K562 (cell line): ENCODE data around the gene MINDY4. TPM values are rescaled to one million over a fixed set of nuclear protein-coding genes. Genes with fewer than 3 reads are reported as not detected.

Experiments
- ATAC-seq: fragments of 200-7000 bp; cut with Tn5 transposase; 3 replicates; pipeline ENCODE4 v1.9.1; 2020; ENCODE audit warnings: moderate library complexity
- BruUV-seq: library from RNA; stranded (reverse); fragments of 400-500 nt; replicated peaks from 2 replicates; lab custom pipeline; 2021; lab: Mats Ljungman, UMichigan
- CTCF ChIA-PET: fragments of 300-600 bp; formaldehyde crosslinking; extraction: SDS; loops from one replicate; lab custom pipeline; 2021; ENCODE audit warnings: low intra/inter-chr PET ratio; lab: Yijun Ruan, JAX
- POLR2A ChIA-PET: fragments of 300-600, 350-650 bp; sonication (Branson Sonifier 250); formaldehyde crosslinking; extraction: SDS; loops from one replicate; lab custom pipeline; 2021; ENCODE audit warnings: antibody characterized with exemption, inconsistent platforms; lab: Yijun Ruan, JAX
- DNase-seq, 4 experiments: peaks; one replicate each; pipeline versions ENCODE4 v3.0.0 to v3.0.0-alpha.2; 2011 to 2018; ENCODE audit warnings: low spot score in 3 of 4, mixed read lengths in 3 of 4; ENCODE audit errors: extremely low read depth in 1 of 4
- FAIRE-seq: peaks from 2 replicates; lab custom pipeline; 2011; peaks lifted over from hg19 to GRCh38; lab: Jason Lieb, UNC
- H2AFZ ChIP-seq: 2 replicates; pipeline ENCODE4 v1.6.0; 2011; ENCODE audit warnings: low read depth, low read length, control low read depth, inconsistent platforms
- H3K27ac ChIP-seq: fragments of 200-600 bp; 3 replicates; pipeline ENCODE4 v1.8.0; 2011; ENCODE audit warnings: low read depth, mild to moderate bottlenecking, control low read depth, inconsistent platforms, low read length, moderate library complexity, mixed read lengths; ENCODE audit errors: extremely low read depth
- H3K27me3 ChIP-seq, 2 experiments: fragments of 300-600 bp in 1 of 2; 2 replicates in 1 of 2; 3 replicates in 1 of 2; pipeline versions ENCODE4 v1.6.0 to v1.8.0; 2011; ENCODE audit warnings: inconsistent platforms in 2 of 2, low read length in 2 of 2, mild to moderate bottlenecking in 1 of 2, mixed read lengths in 1 of 2, moderate library complexity in 1 of 2; ENCODE audit not compliant: control insufficient read depth in 2 of 2, insufficient read depth in 2 of 2
- H3K36me3 ChIP-seq: fragments of 300-600 bp; 3 replicates; pipeline ENCODE4 v1.8.0; 2011; ENCODE audit warnings: mild to moderate bottlenecking, low read length, inconsistent platforms; ENCODE audit not compliant: control insufficient read depth, insufficient read depth
- H3K4me1 ChIP-seq, 2 experiments: fragments of 200-600 bp in 1 of 2; replicated peaks in 1 of 2; 2 replicates in 1 of 2; 3 replicates in 1 of 2; pipeline versions ENCODE4 v1.5.1 to v1.8.0; 2011; ENCODE audit warnings: inconsistent platforms in 2 of 2, low read length in 2 of 2, mild to moderate bottlenecking in 1 of 2, mixed read lengths in 1 of 2, moderate library complexity in 1 of 2; ENCODE audit not compliant: control insufficient read depth in 2 of 2, insufficient read depth in 2 of 2
- H3K4me2 ChIP-seq: 2 replicates; pipeline ENCODE4 v1.6.1; 2011; ENCODE audit warnings: low read length, control low read depth, inconsistent platforms, mixed read lengths; ENCODE audit not compliant: insufficient read depth
- H3K4me3 ChIP-seq: fragments of 200-600 bp; sonication (generic), shearing (Covaris generic); 2 replicates; pipeline ENCODE4 v1.5.1; 2016; ENCODE audit warnings: control low read depth, inconsistent platforms
- H3K79me2 ChIP-seq: fragments of 200-600 bp; 3 replicates; pipeline ENCODE4 v1.8.0; 2011; ENCODE audit warnings: low read length, inconsistent platforms; ENCODE audit not compliant: control insufficient read depth, insufficient read depth
- H3K9ac ChIP-seq, 2 experiments: 2 replicates each; pipeline versions ENCODE4 v1.6.0 to v1.6.1; 2011; ENCODE audit warnings: low read depth in 2 of 2, low read length in 2 of 2, control low read depth in 1 of 2, inconsistent platforms in 1 of 2, mild to moderate bottlenecking in 1 of 2, mixed read lengths in 1 of 2; ENCODE audit not compliant: insufficient read depth in 1 of 2
- H3K9me1 ChIP-seq: one replicate; pipeline ENCODE4 v1.6.0; 2011; ENCODE audit warnings: inconsistent platforms, mild to moderate bottlenecking, low read length, moderate library complexity; ENCODE audit not compliant: control insufficient read depth, insufficient read depth
- H3K9me3 ChIP-seq: replicated peaks from 2 replicates; pipeline ENCODE4 v1.5.1; 2011; ENCODE audit warnings: low read depth, low read length, inconsistent platforms; ENCODE audit not compliant: control insufficient read depth, insufficient read depth
- H4K20me1 ChIP-seq: replicated peaks from 2 replicates; pipeline ENCODE4 v1.6.1; 2011; ENCODE audit warnings: low read length, inconsistent platforms, mixed read lengths; ENCODE audit not compliant: control insufficient read depth, insufficient read depth
- FOXJ2 ChIP-seq: fragments of 200-800 bp; sonication (Bioruptor generic); IDR thresholded peaks from 2 replicates; pipeline ENCODE4 v1.6.1; 2016; ENCODE audit warnings: missing genetic modification characterization, missing compliant biosample characterization
- HCFC1 ChIP-seq: IDR thresholded peaks from 2 replicates; pipeline ENCODE4 v1.6.1; 2012; ENCODE audit warnings: low read depth, low read length, improper control_type of control experiment
- MCM5 ChIP-seq: fragments of 450-650 bp; IDR thresholded peaks from 2 replicates; pipeline ENCODE4 v1.6.1; 2016; ENCODE audit warnings: low read depth
- MEF2D ChIP-seq: conservative IDR thresholded peaks from 2 replicates; pipeline ENCODE4 v1.6.1; 2016; ENCODE audit warnings: low read depth, missing genetic modification characterization, missing compliant biosample characterization
- PML ChIP-seq: IDR thresholded peaks from 2 replicates; pipeline ENCODE4 v1.6.1; 2012; ENCODE audit warnings: low read length, inconsistent platforms
- RBM17 ChIP-seq: fragments of 200-400 bp; formaldehyde crosslinking; IDR thresholded peaks from 2 replicates; pipeline ENCODE4 v1.6.1; 2017; ENCODE audit warnings: low read depth, mild to moderate bottlenecking, low read length, borderline replicate concordance
- ZNF347 ChIP-seq: fragments of 450-650 bp; formaldehyde crosslinking; IDR thresholded peaks from 2 replicates; pipeline ENCODE4 v1.4.0; 2020; ENCODE audit warnings: low read depth, mild to moderate bottlenecking, moderate library complexity
- ZNF655 ChIP-seq: fragments of 250-450 bp; sonication (Bioruptor Pico); IDR thresholded peaks from 2 replicates; pipeline ENCODE4 v1.5.0; 2021
- WGBS: fragments of 100-300 bp; shearing (Covaris generic); methylation state at CpG from one replicate; pipeline ENCODE4 v1.1.6; 2016; ENCODE audit warnings: low coverage, mixed read lengths; ENCODE audit not compliant: insufficient coverage; ENCODE audit errors: missing lambda C conversion rate; 5-methylcytosine and 5-hydroxymethylcytosine counted together
- in situ Hi-C: fragments of 300-500 bp; cut with MboI; formaldehyde crosslinking; loops from 4 replicates; pipeline ENCODE4 v1.15.0; 2018; ENCODE audit warnings: inconsistent platforms, mixed read lengths
- intact Hi-C: fragments of 100-400 bp; cut with micrococcal nuclease; formaldehyde crosslinking; loops from 2 replicates; pipeline ENCODE4 v1.14.2; 2022
- polyA plus RNA-seq, 8 experiments: library from polyadenylated mRNA; depleted of rRNA in 4 of 8; stranded (reverse) in 5 of 8; unstranded in 3 of 8; fragments of >200 nt; fragmentation: Nextera tagmentation in 2 of 8; fragmentation: Illumina TruSeq in 1 of 8; extraction: Ambion mirVana in 2 of 8; extraction: Trizol in 1 of 8; gene quantifications; 2 replicates each; pipeline versions ENCODE4 v1.2.1 to v1.2.3, GENCODE V29; 2011 to 2014; ENCODE audit warnings: inconsistent platforms in 1 of 8, missing spikeins in 1 of 8
- total RNA-seq, 7 experiments: library from RNA; depleted of rRNA in 6 of 7; stranded (reverse); fragments of >200 nt in 6 of 7; fragmentation: Illumina TruSeq in 2 of 7; extraction: Trizol in 2 of 7; gene quantifications; 2 replicates each; pipeline versions ENCODE4 v1.2.1 to v1.2.3, GENCODE V29; 2011 to 2021; ENCODE audit warnings: low replicate concordance in 1 of 7

The MINDY4 gene
- total and polyA plus RNA-seq, 9 of the 15 experiments (the other 6 are each of a cell fraction or from before 2014, with no cell fraction given), result 2.1 to 16.7 (median 11.0) TPM

GRCh38 chr7:30723776-30724175 is 47.4 kb upstream of the MINDY4 start:
- no peaks in the 10 kb centered on the region for H3K9me3 ChIP-seq
- TF ChIP-seq ZNF655 (CRISPR knock-in tag), result no peak
- TF ChIP-seq MEF2D, result no peak
- TF ChIP-seq HCFC1, result no peak
- no peak for TF ChIP-seq MCM5
- no peak for TF ChIP-seq FOXJ2 (tag)
- no peak for TF ChIP-seq PML
- no peak for TF ChIP-seq ZNF347 (CRISPR knock-in tag)
- no peak for TF ChIP-seq RBM17
- TF ChIP-seq, all 486 proteins: peak for 0
- H3K4me1 ChIP-seq, result peaks cover 0 to 5% of the 10 kb centered on the region in 2 experiments; a peak in 2 of 5 replicates
- no peak overlapping the region for H3K9ac ChIP-seq
- no peak overlapping the region for H3K27ac ChIP-seq
- CTCF ChIA-PET, result no interaction called here
- WGBS, result 0% methylated on average over 2 of the region's 4 CpGs
- H3K36me3 ChIP-seq, result no peaks in the 10 kb centered on the region
- ATAC-seq (no peak), DNase-seq (no peak), FAIRE-seq (no peak)
- no peaks in the 10 kb centered on the region for H3K9me1 ChIP-seq
- H3K79me2 ChIP-seq, result no peaks in the 10 kb centered on the region
- POLR2A ChIA-PET, result interaction anchor here (0.6 kb wide), 1 partner anchor 18 kb away, joined by 3 read pairs; no protein-coding TSS in a partner anchor
- no peak overlapping the region for H3K4me3 ChIP-seq
- in situ Hi-C loops (no loop called here), intact Hi-C loops (no loop called here)
- no peak overlapping the region for H2AFZ ChIP-seq
- H3K27me3 ChIP-seq, result peaks cover 10 to 39% of the 10 kb centered on the region in 2 experiments; a peak in 3 of 5 replicates
- BruUV-seq, result no TSS peak
- no peaks in the 10 kb centered on the region for H4K20me1 ChIP-seq
- no peak overlapping the region for H3K4me2 ChIP-seq
